Lung (tissue), 12 donors: ENCODE data around the gene SYT1. TPM values are rescaled to one million over a fixed set of nuclear protein-coding genes. Genes with fewer than 3 reads are reported as not detected.

ENCODE experiments used
- ATAC-seq: fragments of 200-7000 bp; cut with Tn5 transposase; one replicate; pipeline ENCODE4 v1.9.1; 2020; ENCODE audit warnings: moderate number of reproducible peaks; ENCODE audit not compliant: insufficient read depth, low FRiP score
- DNase-seq, 3 donors: peaks; one replicate each; pipeline ENCODE4 v3.0.0-alpha.2; 2013 to 2017
- H3K27ac ChIP-seq, 2 donors: one replicate each; pipeline ENCODE4 v1.5.1; 2013; ENCODE audit warnings: mild to moderate bottlenecking in 2 of 2, moderate library complexity in 2 of 2, control low read depth in 1 of 2, inconsistent platforms in 1 of 2, low read depth in 1 of 2, low read length in 1 of 2
- H3K27me3 ChIP-seq, 3 donors: one replicate each; pipeline ENCODE4 v1.5.1; 2013; ENCODE audit warnings: low read length in 2 of 3; ENCODE audit not compliant: control insufficient read depth in 3 of 3, insufficient read depth in 3 of 3
- H3K36me3 ChIP-seq, 4 donors: one replicate each; pipeline ENCODE4 v1.5.1; 2013; ENCODE audit warnings: low read length in 4 of 4, mild to moderate bottlenecking in 1 of 4, moderate library complexity in 1 of 4; ENCODE audit not compliant: control insufficient read depth in 4 of 4, insufficient read depth in 4 of 4
- H3K4me1 ChIP-seq, 5 donors: one replicate each; pipeline ENCODE4 v1.5.1; 2013; ENCODE audit warnings: low read length in 5 of 5, mild to moderate bottlenecking in 2 of 5, moderate library complexity in 1 of 5; ENCODE audit not compliant: control insufficient read depth in 5 of 5, insufficient read depth in 5 of 5
- H3K4me3 ChIP-seq: one replicate; pipeline ENCODE4 v1.5.1; 2013; ENCODE audit warnings: mild to moderate bottlenecking, control low read depth, moderate library complexity
- H3K9ac ChIP-seq, 2 donors: one replicate each; pipeline ENCODE4 v1.5.1; 2013; ENCODE audit warnings: low read length in 2 of 2, control low read depth in 1 of 2; ENCODE audit not compliant: insufficient read depth in 1 of 2
- H3K9me3 ChIP-seq, 4 donors: one replicate each; pipeline ENCODE4 v1.5.1; 2013; ENCODE audit warnings: low read length in 3 of 4, mild to moderate bottlenecking in 1 of 4, moderate library complexity in 1 of 4; ENCODE audit not compliant: control insufficient read depth in 4 of 4, insufficient read depth in 3 of 4
- WGBS, 2 donors: extraction: QIAGEN DNeasy Blood & Tissue Kit; methylation state at CpG; one replicate each; pipeline ENCODE4 v1.1.7; 2013; 5-methylcytosine and 5-hydroxymethylcytosine counted together
- polyA plus RNA-seq, 2 donors: library from polyadenylated mRNA; stranded (reverse); fragments of 200-250 nt; gene quantifications; one replicate each; pipeline ENCODE4 v1.2.1, GENCODE V29; 2013
- total RNA-seq, 2 donors: library from RNA; depleted of rRNA in 1 of 2; stranded (reverse); fragments of >200 nt in 1 of 2; gene quantifications; one replicate each; pipeline ENCODE4 v1.2.1, GENCODE V29; 2014 to 2021
- TF ChIP-seq, protein P1 (sequence below): IDR thresholded peaks from 2 replicates; pipeline ENCODE4 v1.5.1; 2012; ENCODE audit warnings: mild to moderate bottlenecking; ENCODE audit errors: control extremely low read depth, extremely low read depth
- donor health status: control.
- donor health status: control.
- donor health status: Bipolar disorder and iron deficiency.
- donor health status: healthy.
- donor health status: DM: yes; HTN: yes; CAD: no.

SYT1 gene
- total and polyA plus RNA-seq, 4 donors, result 0.05 to 3.2 (median 0.46) TPM

DNA sequence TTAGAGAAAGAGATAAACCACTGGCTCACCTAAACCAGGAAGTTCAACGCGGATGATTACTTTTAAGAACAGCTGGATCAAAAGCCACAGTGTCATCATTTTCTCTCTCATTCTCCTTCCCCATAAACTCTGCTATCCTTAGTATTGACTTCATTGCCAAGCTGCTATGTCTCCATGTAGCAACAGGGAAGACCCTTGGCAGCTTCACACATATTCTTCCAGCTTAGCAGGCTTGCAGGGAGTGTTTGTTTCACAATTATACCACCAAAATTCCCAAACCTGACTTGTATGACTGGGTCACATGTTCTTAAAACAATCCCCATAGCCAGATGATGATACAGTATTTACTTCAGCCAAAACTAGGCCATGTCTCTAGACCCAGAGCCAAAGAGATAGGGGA, 590.7 kb downstream of the SYT1 start:
- Histone ChIP-seq H3K4me1 (no peaks in the 10 kb centered on the region), H3K9ac (no peak overlapping the region), H3K9me3 (no peaks in the 10 kb centered on the region), H3K27me3 (no peaks in the 10 kb centered on the region), H3K27ac (no peak overlapping the region), H3K36me3 (no peaks in the 10 kb centered on the region), H3K4me3 (no peak overlapping the region)
- TF ChIP-seq, protein P1, sequence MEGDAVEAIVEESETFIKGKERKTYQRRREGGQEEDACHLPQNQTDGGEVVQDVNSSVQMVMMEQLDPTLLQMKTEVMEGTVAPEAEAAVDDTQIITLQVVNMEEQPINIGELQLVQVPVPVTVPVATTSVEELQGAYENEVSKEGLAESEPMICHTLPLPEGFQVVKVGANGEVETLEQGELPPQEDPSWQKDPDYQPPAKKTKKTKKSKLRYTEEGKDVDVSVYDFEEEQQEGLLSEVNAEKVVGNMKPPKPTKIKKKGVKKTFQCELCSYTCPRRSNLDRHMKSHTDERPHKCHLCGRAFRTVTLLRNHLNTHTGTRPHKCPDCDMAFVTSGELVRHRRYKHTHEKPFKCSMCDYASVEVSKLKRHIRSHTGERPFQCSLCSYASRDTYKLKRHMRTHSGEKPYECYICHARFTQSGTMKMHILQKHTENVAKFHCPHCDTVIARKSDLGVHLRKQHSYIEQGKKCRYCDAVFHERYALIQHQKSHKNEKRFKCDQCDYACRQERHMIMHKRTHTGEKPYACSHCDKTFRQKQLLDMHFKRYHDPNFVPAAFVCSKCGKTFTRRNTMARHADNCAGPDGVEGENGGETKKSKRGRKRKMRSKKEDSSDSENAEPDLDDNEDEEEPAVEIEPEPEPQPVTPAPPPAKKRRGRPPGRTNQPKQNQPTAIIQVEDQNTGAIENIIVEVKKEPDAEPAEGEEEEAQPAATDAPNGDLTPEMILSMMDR, result no peak
- DNase-seq, result no peak
- no peak for ATAC-seq
- WGBS, 2 donors, result 65 to 78% methylated on average over 2 of the region's 2 CpGs

DNA sequence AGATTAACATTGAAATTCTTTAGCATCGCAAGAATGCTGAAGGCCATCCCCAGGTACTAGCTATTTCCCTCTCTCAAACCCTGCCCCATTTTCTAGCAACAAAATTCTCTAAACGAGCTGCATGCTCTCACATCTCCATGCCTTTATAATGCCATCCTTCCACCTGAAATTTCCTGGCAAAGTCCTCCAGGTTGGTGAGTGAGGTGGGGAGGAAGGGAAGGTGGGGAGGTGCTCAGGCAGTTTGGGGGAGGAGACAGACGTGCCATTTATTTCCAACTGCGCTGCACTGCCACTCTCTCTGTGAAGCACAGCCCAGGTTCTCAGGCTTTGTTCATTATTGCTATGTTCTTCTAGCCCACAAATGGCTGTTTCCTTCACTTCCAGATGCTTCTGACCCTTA, 617.7 kb downstream of the SYT1 start:
- no peak overlapping the region for H3K9ac ChIP-seq
- peaks cover 0 to 3% (median 0%) of the 10 kb centered on the region in 4 donors for H3K9me3 ChIP-seq
- no peaks in the 10 kb centered on the region for H3K27me3 ChIP-seq
- no peak overlapping the region for H3K4me3 ChIP-seq
- ATAC-seq (peak; percentile 9), DNase-seq (peak in 1 of 3 donors; percentile 1)
- no peaks in the 10 kb centered on the region for H3K36me3 ChIP-seq
- TF ChIP-seq, protein P1, result no peak
- H3K27ac ChIP-seq, result no peak overlapping the region
- no peaks in the 10 kb centered on the region for H3K4me1 ChIP-seq
- WGBS, 2 donors, result 54 to 70% methylated on average over 4 of the region's 4 CpGs

- H3K4me1 ChIP-seq, result no peaks in the 10 kb centered on the region
- no peak overlapping the region for H3K9ac ChIP-seq
- no peak overlapping the region for H3K27ac ChIP-seq
- no peak overlapping the region for H3K4me3 ChIP-seq
- H3K27me3 ChIP-seq, result no peaks in the 10 kb centered on the region
- H3K36me3 ChIP-seq, result no peaks in the 10 kb centered on the region
- 66 to 67% methylated on average over 2 of the region's 2 CpGs for WGBS, 2 donors
- DNase-seq (no peak), ATAC-seq (no peak)
- TF ChIP-seq, protein P1, result no peak
- H3K9me3 ChIP-seq, result peaks cover 0 to 3% (median 0%) of the 10 kb centered on the region in 4 donors
Observed at GRCh38 chr12:79482921-79483320, 618.3 kb downstream of the SYT1 start.

GRCh38 chr12:79486154-79486553, 621.6 kb downstream of the SYT1 start:
- ATAC-seq, result no peak
- Histone ChIP-seq H3K36me3 (no peaks in the 10 kb centered on the region), H3K27me3 (no peaks in the 10 kb centered on the region), H3K27ac (no peak overlapping the region), H3K9me3 (no peaks in the 10 kb centered on the region), H3K4me3 (no peak overlapping the region), H3K4me1 (no peaks in the 10 kb centered on the region), H3K9ac (no peak overlapping the region)
- TF ChIP-seq, protein P1, result no peak
- DNase-seq, result no peak
- 82 to 91% methylated on average over 3 of the region's 3 CpGs for WGBS, 2 donors
